Testis (tissue), 3 donors: ENCODE results near the gene SMYD3. TPM values are rescaled to one million over a fixed set of nuclear protein-coding genes. Genes with fewer than 3 reads are reported as not detected.

Source experiments
- DNase-seq: peaks from one replicate; pipeline ENCODE4 v3.0.0-alpha.2; 2019
- H3K27ac ChIP-seq, 2 donors: fragments of 200-600 bp; sonication (generic); one replicate each; pipeline ENCODE4 v1.5.1; 2019
- H3K27me3 ChIP-seq: fragments of 200-600 bp; sonication (generic); one replicate; pipeline ENCODE4 v1.5.1; 2019
- H3K36me3 ChIP-seq: fragments of 200-600 bp; sonication (generic); one replicate; pipeline ENCODE4 v1.5.1; 2017; ENCODE audit warnings: low read depth; ENCODE audit errors: missing control alignments
- H3K4me1 ChIP-seq: fragments of 200-600 bp; sonication (generic); one replicate; pipeline ENCODE4 v1.5.1; 2019
- H3K4me3 ChIP-seq, 2 donors: fragments of 200-600 bp; sonication (generic); one replicate each; pipeline ENCODE4 v1.5.1; 2017 to 2019
- H3K9me3 ChIP-seq: fragments of 200-600 bp; sonication (generic); one replicate; pipeline ENCODE4 v1.5.1; 2017
- CTCF ChIP-seq, 3 experiments: fragments of 450-650 bp in 2 of 3; fragments of 200-600 bp in 1 of 3; sonication (generic) in 1 of 3; IDR thresholded peaks; one replicate each; pipeline ENCODE4 v1.5.1; 2016 to 2019; ENCODE audit warnings: antibody characterized with exemption in 3 of 3, mild to moderate bottlenecking in 2 of 3, moderate library complexity in 1 of 3
- POLR2A ChIP-seq: fragments of 450-650 bp; IDR thresholded peaks from one replicate; pipeline ENCODE4 v1.6.1; 2017; ENCODE audit warnings: antibody characterized with exemption, mild to moderate bottlenecking, moderate library complexity
- WGBS, 2 donors: methylation state at CpG; one replicate each; pipeline ENCODE4 v1.1.5; 2018; 5-methylcytosine and 5-hydroxymethylcytosine counted together
- intact Hi-C: fragments of 100-400 bp; cut with DNase I; formaldehyde crosslinking; loops from one replicate; pipeline ENCODE4 v1.15.1; 2023; ENCODE audit warnings: low total_unique reads
- polyA plus RNA-seq: library from polyadenylated mRNA; stranded (reverse); fragments of 350-450 nt; fragmentation: Illumina TruSeq; extraction: RNeasy Lipid Tissue Mini Kit (QIAGEN cat#74804); gene quantifications from one replicate; pipeline ENCODE4 v1.2.3, GENCODE V29; 2014; ENCODE audit warnings: low read depth, low replicate concordance; ENCODE audit not compliant: insufficient read depth
- total RNA-seq, 2 donors: library from RNA; depleted of rRNA; stranded (reverse); fragments of >200 nt; gene quantifications; one replicate each; pipeline ENCODE4 v1.2.3, GENCODE V29; 2016

SMYD3 gene
- total and polyA plus RNA-seq, 3 donors from 2014 or later: 23.0 to 38.8 (median 38.7) TPM

GRCh38 chr1:246110343-246111219, 396.5 kb downstream of the SMYD3 start:
- TF ChIP-seq CTCF (IDR thresholded peaks at IDR 0.05) (no peak), POLR2A (no peak)
- no peak overlapping the region for H3K27ac ChIP-seq
- WGBS, 2 donors: 86 to 94% methylated on average over 13 of the region's 13 CpGs
- intact Hi-C loops: no loop called here
- H3K4me1 ChIP-seq: no peaks in the 10 kb centered on the region
- no peaks in the 10 kb centered on the region for H3K9me3 ChIP-seq
- no peaks in the 10 kb centered on the region for H3K36me3 ChIP-seq
- no peaks in the 10 kb centered on the region for H3K27me3 ChIP-seq
- DNase-seq: no peak
- H3K4me3 ChIP-seq: no peak overlapping the region

- Histone ChIP-seq H3K27me3 (no peaks in the 10 kb centered on the region), H3K27ac (no peak overlapping the region), H3K9me3 (no peaks in the 10 kb centered on the region), H3K36me3 (no peaks in the 10 kb centered on the region), H3K4me1 (no peaks in the 10 kb centered on the region), H3K4me3 (no peak overlapping the region)
- WGBS, 2 donors: 92 to 93% methylated on average over 6 of the region's 6 CpGs
- no peak for TF ChIP-seq CTCF (IDR thresholded peaks at IDR 0.05)
- TF ChIP-seq POLR2A: no peak
- no peak for DNase-seq
- intact Hi-C loops: no loop called here
Measured at GRCh38 chr1:246108278-246108925, 398.7 kb downstream of the SMYD3 start.

- TF ChIP-seq POLR2A (no peak), CTCF (IDR thresholded peaks at IDR 0.05) (no peak)
- no peaks in the 10 kb centered on the region for H3K27me3 ChIP-seq
- no peaks in the 10 kb centered on the region for H3K9me3 ChIP-seq
- H3K27ac ChIP-seq: no peak overlapping the region
- no peak for DNase-seq
- WGBS, 2 donors: 64 to 92% methylated on average over 4 of the region's 4 CpGs
- H3K4me1 ChIP-seq: no peaks in the 10 kb centered on the region
- H3K36me3 ChIP-seq: no peaks in the 10 kb centered on the region
- H3K4me3 ChIP-seq: no peak overlapping the region
- intact Hi-C loops: no loop called here
Measured at GRCh38 chr1:246107516-246108277, 399.4 kb downstream of the SMYD3 start.

- no peak for TF ChIP-seq POLR2A
- H3K4me3 ChIP-seq: no peak overlapping the region
- 76 to 79% methylated on average over 5 of the region's 5 CpGs for WGBS, 2 donors
- no peaks in the 10 kb centered on the region for H3K27me3 ChIP-seq
- no peaks in the 10 kb centered on the region for H3K36me3 ChIP-seq
- H3K4me1 ChIP-seq: no peaks in the 10 kb centered on the region
- H3K9me3 ChIP-seq: no peaks in the 10 kb centered on the region
- intact Hi-C loops: no loop called here
- H3K27ac ChIP-seq: no peak overlapping the region
- DNase-seq: no peak
Measured at GRCh38 chr1:246106342-246106763, 400.7 kb downstream of the SMYD3 start.

- no peak overlapping the region for H3K27ac ChIP-seq
Measured at GRCh38 chr1:246104927-246105326, 402.2 kb downstream of the SMYD3 start.

More at GRCh38 chr1:246104927-246105326, 402.2 kb downstream of the SMYD3 start:
- 83 to 96% methylated on average over 5 of the region's 5 CpGs for WGBS, 2 donors
- no peak overlapping the region for H3K4me3 ChIP-seq
- H3K36me3 ChIP-seq: no peaks in the 10 kb centered on the region
- no peaks in the 10 kb centered on the region for H3K9me3 ChIP-seq
- intact Hi-C loops: no loop called here
- H3K27me3 ChIP-seq: no peaks in the 10 kb centered on the region
- H3K4me1 ChIP-seq: no peaks in the 10 kb centered on the region
- DNase-seq: no peak
- TF ChIP-seq POLR2A: no peak
- TF ChIP-seq CTCF (IDR thresholded peaks at IDR 0.05): no peak
